Midbrain (tissue), 1 donor: ENCODE data around the gene OTOR.

Experiments
- DNase-seq: peaks from one replicate; lab custom pipeline; 2025; lab: John Stamatoyannopoulos, UW

The OTOR gene, protein sequence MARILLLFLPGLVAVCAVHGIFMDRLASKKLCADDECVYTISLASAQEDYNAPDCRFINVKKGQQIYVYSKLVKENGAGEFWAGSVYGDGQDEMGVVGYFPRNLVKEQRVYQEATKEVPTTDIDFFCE

DNA sequence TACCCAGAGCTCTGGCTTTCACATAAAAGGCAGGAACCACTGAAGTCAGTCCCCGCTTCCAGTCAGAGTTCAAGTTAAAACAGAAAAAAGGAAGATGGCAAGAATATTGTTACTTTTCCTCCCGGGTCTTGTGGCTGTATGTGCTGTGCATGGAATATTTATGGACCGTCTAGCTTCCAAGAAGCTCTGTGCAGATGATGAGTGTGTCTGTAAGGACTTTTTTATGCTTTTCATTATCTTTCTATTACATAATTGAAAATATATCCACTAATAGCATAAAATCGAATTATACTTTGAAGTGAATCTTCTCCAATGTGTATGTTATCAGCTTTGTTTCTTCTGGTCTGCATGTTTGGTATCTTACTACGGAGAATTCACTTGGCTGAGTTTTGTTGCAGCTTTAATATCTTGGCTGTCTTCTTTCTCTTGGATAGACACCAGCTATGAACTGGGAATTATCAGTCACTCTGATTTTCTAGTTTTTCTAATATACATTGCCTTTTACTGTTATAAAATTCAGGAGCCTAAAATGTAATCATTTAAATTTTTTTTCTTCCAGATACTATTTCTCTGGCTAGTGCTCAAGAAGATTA is at the start of gene OTOR:
Gene OTOR (plus strand): TSS at position 51 of the 593 bp plus-strand sequence. CDS start 44 bp downstream, at position 95.
- no peak for DNase-seq

DNA sequence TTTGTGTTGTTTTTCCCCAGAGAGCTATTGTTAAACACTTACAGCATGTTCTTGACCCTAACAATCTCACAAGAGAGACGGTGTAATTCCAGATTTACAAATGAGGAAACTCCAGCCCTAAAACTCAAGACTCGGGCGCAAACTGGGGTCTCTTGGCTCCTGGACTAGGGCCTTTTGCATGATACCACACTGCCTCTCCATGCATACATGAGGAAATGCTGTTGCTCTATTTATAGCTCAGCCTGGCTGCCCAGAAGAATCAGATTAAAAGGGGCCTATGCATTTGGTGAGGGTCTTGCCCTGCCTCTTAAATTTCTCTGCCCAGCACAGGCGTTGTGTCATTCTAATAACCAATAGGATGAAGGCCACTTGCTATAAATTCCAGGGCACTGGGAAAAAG is 48.9 kb upstream of the OTOR start:
- DNase-seq = no peak

DNA sequence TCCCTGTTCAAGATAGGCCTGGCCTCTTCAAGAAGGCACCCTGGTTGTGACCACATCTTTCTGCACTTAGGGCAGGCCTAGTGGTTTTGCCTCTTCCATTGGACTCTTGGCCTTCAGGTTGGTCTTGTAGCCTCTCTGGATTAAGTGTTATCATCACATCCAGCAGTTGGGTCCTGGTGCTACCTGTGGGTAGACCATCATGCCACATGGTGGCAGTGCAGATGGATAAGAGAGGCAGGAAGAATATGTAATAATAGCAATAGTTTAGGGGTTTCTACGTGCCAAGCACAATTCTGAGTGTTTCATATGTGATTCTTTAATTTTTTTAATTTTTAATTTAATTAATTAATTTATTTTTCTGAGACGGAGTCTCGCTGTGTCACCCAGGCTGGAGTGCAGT is 46.9 kb upstream of the OTOR start:
- peak; percentile 0 for DNase-seq

DNA sequence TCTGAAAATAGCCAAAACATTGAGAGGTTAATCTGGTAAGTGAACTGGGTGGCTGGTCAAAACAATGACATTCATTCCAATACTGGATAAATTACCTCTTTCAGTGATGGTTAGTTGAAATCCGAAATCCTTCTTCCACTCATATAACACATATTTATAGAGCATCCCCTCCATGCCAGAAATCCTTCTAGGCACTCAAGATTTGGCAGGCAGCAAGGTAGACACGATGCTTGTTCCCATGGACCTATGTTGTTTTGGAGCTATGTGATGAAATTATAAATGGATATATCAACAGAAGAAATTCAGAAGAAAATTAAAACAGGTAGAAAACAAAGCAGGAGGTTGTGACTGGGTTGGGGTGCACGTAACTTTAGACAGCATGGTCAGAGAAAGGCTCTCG is 44.6 kb upstream of the OTOR start:
- no peak for DNase-seq

DNA sequence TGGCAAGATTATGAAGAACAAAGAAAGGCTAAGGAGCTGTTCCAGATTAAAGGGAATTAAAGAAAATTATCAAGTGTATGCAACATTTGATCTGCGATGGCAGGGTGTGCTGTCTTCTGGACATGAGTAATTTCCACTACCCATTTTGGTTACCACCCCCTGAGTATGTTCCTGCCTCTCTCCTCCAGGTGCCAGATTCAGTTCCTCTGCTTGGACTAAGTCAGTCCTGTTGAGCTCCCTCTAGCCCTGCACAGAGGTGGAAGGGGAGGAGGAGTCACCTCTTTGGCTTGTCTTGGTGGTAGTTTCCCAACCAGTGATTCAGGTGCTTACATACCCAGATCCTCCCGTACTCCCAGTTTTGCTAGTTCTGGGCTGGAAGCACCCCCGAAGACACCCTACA is 40.5 kb upstream of the OTOR start:
- no peak for DNase-seq

DNA sequence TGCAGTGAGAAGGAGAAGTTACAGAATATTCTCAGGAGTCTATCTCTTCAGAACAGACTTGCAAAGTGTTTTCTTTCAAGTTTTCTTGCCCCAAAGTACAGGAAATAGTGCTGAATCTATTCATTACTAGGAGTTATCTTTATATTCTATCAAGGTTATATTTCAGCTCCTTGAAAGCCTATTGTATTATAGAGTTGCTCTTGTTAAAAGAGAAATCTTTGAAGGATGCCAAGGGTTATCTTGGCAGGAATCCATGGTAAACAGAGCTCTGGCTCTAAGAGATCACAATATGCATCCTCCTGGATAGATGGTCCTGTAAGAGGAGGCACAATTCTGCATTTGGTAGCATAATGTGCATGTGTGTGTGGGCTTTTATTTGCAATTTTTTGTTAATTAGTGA is 39.6 kb upstream of the OTOR start:
- no peak for DNase-seq

DNA sequence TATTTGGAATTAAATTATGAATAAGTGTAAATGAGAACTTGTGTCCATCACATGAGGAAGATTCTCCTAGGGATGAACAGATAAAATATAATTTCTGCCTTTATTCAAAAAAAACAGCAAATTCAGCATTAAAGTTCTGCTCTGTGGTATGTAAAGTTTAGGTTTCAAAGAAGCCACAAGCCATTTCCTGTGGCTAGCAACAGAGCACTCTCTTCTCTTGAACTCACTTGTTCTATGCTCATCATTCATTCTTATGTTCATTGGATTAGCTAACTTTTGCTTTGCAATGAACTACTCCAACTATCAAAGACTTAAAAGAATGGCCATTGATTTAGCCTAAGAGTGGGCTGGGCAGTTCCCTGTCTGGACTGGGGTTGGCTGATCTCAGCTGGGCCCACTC is 39.1 kb upstream of the OTOR start:
- no peak for DNase-seq

DNA sequence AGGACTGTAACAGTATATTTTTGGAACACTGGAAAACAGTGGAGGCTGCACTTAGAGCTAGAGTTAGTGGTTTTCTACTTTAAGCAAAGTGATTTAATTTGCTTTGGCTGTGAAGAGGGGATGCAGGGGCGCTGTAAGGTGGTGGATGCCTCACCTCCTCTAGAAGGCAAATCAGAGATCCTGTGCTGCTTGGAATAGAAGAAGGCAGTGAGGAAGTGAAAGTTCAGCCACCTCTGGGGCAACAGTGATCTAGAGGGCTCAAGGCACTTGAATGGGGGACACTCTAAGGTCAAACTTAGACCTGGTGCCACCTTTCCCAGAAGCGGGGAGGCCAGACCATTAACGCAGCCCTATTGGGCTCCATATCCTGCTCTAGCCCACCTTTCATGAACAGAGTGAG is 37.4 kb upstream of the OTOR start:
- no peak for DNase-seq

DNA sequence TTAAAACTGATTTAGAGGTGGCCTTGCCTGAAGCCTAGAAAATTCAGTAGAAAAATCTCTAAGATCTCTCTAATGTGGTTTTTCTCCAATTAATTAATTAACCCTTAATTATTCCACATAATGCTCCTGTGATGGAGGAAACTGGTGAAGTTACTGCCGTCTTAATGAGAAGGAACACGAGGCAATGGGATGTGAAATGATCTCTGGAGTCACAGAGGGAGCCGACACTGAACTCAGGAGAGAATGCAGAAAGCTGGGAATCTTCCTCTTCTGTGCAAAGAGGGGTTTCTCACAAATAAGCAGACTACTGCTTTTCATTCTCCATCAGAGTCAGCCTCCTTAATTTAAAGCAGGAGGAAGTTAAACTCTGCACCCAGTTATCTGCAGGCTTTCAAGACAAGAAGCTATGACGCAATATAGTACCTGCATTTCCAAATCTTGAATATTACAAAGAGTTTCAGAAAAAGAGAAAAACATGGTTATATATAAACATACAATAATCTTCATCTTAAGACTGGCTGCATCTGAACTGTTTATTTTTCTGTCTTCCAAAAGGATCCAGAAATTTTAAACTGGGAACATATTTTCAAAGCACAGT is 36.4 kb upstream of the OTOR start:
- DNase-seq = no peak

DNA sequence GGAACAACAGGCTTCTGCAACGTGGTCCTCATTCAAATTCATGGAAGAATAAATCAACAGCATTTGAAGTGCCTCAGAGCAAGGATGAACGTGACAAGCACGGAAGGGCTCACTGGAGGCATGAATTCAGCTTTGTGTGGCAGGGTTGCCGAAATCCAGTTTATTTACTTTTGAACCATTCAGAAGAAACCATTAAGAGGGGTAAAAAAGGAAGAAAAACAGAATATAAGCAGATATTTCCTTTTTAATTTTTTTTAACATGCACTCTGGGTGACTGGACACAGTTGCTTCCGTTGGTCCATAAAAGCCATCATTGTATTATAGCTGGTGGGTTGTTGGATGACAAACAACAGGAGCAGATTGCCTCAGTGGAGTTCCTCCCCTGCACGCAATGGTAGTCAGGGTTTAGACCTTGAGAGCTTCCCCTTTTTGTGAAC is 35.6 kb upstream of the OTOR start:
- peak; percentile 25 for DNase-seq

DNA sequence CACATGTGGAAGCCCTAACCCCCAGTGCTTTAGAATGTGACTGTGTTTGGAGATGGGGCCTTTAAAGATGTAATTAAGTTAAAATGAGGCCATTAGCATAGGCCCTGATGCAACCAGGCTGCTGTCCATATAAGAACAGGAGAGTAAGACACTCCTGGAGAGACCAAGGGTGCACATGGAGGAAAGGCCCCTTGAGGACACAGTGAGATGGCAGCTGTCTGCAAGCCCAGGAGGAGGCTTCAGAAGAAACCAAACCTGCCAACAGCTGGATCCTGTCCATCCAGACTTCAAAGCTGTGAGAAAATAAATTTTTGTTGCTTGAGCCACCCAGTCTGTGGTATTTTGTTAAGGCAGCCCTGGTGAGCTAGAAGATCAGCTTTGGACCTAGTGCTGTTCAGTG is 35.1 kb upstream of the OTOR start:
- DNase-seq = peak; percentile 25

DNA sequence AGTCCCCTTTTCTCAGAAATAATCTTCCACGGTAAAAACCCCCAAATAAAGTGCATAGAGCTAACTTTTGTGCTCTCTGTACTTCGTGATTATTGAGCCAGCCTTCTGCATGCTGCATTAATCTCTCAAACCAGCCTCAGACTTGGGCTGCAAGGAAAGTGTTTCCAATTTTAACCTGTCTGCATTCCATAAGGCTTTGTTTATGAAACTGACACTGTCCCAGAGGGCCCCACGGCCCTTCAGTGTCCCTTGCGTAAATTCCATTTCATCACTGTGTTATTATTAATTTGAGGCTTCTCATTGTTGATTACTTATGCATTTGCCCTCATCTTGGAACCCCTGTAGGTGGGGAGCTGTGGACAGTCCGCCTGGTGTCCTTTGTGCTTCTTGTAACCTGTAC is 33.9 kb upstream of the OTOR start:
- no peak for DNase-seq

DNA sequence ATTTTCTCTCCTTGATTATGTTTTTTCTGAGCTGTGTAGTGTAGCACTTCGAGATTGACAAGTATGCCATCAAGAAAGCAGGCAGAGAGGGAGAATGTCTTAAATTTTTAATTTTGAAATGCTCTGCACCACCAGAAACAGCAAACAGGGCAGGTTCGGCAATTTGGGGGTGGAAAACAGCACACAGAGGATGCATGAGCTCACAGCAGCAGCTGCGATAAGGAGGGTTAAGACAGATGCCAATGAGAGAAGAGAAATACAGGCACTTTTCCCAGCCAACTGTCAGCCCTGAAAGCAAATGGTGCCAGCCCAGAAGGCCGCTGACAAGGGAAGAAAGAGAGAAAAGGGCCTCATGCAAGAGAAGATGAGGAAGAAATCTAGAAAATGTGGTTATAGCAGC is 33.4 kb upstream of the OTOR start:
- DNase-seq = no peak

DNA sequence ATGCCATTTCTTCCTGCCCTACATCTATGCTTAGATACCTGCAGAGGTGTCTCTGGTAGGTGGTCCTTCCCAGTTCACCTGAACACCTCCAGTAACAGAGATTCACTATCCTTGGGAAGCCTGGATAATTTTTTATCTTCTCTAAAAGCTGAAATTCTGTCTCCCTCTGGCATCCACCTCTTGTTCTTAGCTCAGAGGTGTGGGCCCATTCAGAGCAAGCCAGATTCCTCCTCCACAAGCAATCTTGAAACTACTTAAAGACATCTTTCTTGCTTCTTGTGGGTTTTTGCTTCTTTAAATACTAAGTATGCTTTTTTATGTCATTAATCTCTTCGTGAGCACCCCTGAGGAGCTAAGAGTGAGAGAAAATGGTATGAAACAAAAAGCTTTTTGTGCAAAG is 28.7 kb upstream of the OTOR start:
- DNase-seq = no peak

DNA sequence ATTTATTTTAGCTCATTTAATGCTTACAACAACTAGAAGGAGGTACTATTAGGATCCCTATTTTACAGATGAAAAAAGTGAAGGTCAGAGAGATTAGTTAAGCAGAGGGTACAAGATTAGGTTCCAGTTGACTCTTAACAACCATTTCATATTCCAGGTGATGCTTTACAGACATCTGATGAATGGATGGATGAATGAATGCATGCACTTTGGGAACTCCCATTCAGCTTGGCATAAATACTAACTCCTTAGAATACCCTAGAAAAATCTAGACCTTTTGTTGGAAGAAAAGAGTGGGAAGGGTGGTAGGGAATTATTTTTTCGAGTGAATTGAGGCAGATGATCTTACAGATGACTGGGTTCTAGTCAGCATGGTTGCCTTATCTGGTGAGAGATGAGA is 19.1 kb upstream of the OTOR start:
- no peak for DNase-seq

DNA sequence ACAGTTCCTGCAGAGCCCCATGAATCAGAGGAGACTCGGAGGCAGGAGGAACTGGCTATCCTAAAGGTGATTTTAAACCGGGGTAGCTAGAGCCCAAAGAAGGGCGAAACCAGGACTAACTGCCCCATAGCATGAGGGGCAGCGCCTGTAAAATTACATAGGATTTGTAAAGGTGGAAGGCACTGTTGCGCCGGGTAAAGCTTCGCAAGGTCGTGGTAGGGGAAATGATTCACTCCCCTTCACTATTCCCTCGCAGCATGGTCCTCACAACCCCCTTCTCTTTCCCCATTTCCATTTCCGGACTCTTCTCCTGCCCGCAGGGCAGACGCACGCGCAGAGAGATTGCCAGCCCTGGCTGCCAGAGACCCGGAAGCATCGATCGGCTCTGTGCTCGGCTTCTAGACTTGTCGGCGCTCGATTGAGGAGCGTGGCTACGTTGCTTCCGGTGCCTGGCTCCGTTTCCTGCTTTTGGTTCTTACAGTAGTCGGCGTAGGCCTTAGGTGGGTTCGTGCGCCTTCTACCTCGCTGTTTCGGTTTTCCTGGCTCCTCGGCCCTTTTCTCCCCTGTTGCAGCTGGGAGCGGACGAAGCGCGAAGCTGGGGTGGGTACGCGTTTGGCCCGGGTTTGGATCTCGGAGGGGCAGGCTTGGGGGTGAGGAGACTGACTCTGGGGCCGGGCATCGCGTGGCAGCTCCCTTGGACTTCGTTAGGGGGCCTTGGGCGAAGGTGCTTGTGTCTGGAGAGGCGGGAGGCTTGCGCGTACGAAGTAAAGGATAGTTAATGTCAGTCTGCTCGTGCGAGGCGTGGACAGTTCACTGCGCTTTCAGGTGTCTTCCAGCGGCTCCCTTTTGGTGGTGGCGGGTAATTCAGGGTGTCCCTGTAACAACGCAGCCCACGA is 18.3 kb upstream of the OTOR start, which contains the start of gene SNRPB2:
Gene SNRPB2 (plus strand): TSS at position 462 of the 896 bp plus-strand sequence. CDS start 1,677 bp downstream, outside the sequence.
- peak; percentile 96 for DNase-seq

DNA sequence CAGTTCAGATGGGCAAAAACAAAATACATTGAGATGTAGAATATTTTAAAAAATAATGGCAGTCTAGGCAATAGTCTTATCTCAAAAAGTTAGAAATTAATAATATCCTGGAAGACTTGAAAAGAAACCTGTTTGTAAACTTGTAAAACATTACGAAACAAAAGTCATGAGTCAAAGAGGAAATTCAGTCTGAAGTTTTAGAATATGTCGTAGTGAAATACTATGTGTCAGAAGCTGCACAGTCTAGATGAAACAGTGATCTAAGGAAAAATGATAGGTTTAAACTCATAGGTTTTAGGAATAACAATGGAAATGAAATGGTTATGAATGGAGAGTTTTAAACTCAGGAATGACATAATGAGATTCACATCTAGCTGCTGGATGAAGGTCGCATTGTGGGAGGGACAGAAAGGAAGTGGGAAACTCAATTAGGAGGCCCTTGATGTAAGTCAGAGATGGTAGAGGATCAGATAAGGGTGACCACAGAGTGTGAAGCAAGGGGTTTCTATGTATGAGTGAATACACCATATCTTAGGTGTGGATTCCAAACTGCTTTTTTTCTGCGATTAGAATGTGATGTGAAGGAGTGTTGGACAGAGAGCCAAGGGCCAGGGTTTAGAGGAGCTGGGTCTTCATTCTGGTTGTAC is 15.5 kb upstream of the OTOR start:
- DNase-seq = no peak

DNA sequence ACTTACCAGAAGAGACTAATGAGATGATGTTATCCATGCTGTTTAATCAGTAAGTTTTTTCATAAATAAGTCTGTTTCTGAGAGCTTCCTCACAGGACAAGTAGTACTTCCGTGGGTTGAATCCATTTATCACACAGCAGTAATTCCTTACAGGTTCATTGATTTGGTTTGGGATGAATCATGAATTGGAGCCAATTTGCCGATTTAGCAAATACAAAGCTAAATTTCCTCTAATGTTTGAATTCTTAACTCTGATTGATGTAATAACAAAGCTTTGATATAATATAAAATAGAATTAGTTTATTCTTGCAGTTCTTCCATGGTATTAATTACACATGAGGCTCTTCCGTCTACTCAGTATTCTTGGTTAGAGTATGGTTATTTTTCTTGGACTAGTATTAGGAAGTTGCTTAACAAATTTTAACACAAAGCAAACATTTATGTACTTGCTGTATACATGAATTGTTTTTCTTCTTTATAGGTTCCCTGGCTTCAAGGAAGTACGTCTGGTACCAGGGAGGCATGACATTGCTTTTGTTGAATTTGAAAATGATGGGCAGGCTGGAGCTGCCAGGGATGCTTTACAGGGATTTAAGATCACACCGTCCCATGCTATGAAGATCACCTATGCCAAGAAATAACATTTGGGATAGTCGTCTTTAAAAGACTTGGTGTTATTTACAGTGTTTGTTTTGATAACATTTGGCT is 7.6 kb upstream of the OTOR start:
- DNase-seq = no peak

DNA sequence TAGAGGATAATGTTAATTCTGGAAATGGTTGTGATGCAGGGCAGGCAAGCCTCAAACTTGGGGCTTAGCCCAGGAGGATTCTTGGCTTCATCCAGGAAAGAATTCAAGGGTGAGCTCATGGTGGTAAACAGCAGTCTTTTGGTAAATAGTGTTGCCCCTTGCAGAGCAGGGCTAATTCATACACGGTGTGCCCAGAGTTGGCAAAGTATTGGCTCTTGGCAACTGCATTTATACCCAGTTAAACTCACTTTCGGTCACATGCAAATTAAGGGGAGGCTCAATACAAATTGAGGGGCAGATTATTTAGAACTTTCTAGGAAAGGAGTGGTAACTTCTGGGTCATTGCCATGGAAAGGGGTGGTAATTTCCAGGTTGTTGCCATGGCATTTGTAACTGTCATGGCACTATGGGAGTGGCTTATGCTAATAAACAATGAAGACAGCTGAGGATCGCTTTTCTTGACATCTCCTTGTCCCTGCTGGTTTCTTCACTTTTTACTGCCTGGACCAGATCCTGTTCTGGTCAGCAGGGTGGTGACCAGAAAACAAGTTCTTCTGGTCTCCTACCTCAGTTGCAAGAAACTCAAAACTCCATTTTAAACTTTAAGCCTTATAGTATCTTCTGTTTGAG is 3.9 kb upstream of the OTOR start:
- DNase-seq = peak; percentile 57

DNA sequence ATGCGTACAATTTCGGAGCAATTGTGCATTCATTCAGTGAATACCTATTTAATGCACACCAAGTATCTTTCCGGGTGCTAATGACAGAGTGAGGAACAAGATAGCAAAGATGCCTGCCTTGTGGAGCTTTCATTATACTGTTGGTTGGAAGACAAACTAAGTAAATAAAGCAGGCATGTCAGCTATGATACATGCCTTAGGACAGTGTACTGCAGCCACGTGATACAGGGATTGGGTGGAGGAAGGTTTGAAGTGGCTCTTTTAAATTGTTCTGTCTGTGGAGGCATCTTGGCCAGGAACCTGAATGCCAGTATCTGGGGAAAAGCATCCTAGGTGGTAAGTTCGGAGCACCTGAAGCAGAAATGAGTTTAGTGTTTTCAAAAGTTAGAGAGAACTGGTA is 3.0 kb upstream of the OTOR start:
- no peak for DNase-seq

DNA sequence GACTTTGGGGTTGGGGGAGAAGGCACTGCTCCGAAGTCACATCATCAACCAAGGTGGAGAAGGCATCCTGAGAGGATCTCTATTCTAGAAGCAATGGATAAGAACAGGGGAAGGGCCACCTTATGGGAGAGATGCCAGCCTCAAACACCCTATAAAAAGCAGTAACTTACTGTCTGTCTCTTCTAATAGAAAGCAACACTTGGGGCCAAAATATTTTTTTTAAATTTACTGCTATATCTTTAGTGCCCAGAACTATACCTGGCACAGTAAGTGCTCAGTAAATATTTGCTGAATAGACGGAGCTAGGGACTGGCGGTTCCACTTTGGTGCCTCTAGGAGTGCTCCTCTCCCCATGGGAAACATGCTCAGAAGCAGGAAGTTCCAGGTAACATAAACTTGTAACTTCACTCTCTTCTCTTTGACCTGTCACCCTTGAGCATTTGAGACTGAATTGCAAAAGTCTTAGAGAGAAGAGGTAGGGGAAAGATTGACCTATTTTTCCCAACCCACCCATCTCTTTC is 807 bp upstream of the OTOR start:
- DNase-seq = no peak
